Gastroesophageal sphincter (tissue), 3 donors: Measurements from ENCODE around the gene VTI1A.

Experiments used
- CTCF ChIP-seq, 4 experiments: fragments of 200-600 bp in 2 of 4; fragments of 450-650 bp in 2 of 4; sonication (generic) in 1 of 4; IDR thresholded peaks; one replicate each; pipeline ENCODE4 v1.5.1; 2017 to 2019; ENCODE audit warnings: antibody characterized with exemption in 4 of 4, mild to moderate bottlenecking in 2 of 4, moderate library complexity in 2 of 4
- EP300 ChIP-seq: sonication (generic); formaldehyde crosslinking; IDR thresholded peaks from one replicate; pipeline ENCODE4 v1.6.1; 2017; ENCODE audit warnings: antibody characterized with exemption, mild to moderate bottlenecking
- POLR2A ChIP-seq, 2 donors: fragments of 450-650 bp; IDR thresholded peaks; one replicate each; pipeline ENCODE4 v1.6.1; 2017; ENCODE audit warnings: antibody characterized with exemption in 2 of 2, mild to moderate bottlenecking in 2 of 2, moderate library complexity in 1 of 2
- POLR2AphosphoS5 ChIP-seq: sonication (generic); formaldehyde crosslinking; IDR thresholded peaks from one replicate; pipeline ENCODE4 v1.6.1; 2017; ENCODE audit warnings: antibody characterized with exemption

DNA sequence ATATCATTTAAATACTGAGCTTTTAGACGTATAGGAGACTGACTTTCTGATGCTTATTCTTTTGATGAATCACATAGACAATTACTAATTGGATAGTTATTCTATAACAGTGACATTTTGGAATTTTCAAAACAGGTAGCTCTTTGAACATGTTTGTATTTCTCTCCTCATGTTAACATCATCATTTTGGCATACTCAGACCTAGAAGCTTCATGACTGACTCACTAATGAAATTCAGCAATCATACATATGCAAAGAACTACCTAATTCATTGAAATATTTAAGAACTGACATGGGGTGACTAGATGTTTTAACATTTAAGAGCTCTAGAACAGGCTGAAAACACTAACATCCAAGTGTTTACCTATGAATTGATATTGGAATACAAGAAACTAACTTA, 192.3 kb downstream of the VTI1A start:
- TF ChIP-seq POLR2A (IDR thresholded peaks at IDR 0.05) (no peak), CTCF (IDR thresholded peaks at IDR 0.05) (no peak), EP300 (no peak), POLR2AphosphoS5 (no peak)
